Mucosa of descending colon (tissue), 3 donors: ENCODE results near the gene CHST11. TPM values are rescaled to one million over a fixed set of nuclear protein-coding genes. Genes with fewer than 3 reads are reported as not detected.
"Not testable (repeated sequence)": the region's sequence is repeated elsewhere in the genome, so short reads cannot be mapped to it uniquely, and the experiment has no call there.

Experiments used
- ATAC-seq: fragments of 200-7000 bp; cut with Tn5 transposase; one replicate; pipeline ENCODE4 v1.9.1; 2020; ENCODE audit warnings: mild to moderate bottlenecking, moderate library complexity
- DNase-seq, 3 donors: peaks; one replicate each; pipeline ENCODE4 v3.0.0-alpha.2; 2020
- H3K36me3 ChIP-seq: fragments of 200-600 bp; one replicate; pipeline ENCODE4 v1.8.0; 2021; ENCODE audit warnings: low read depth, mild to moderate bottlenecking
- H3K4me1 ChIP-seq: fragments of 200-600 bp; one replicate; pipeline ENCODE4 v1.8.0; 2021; ENCODE audit warnings: low read depth, mild to moderate bottlenecking
- H3K4me3 ChIP-seq: fragments of 200-600 bp; one replicate; pipeline ENCODE4 v1.8.0; 2021; ENCODE audit warnings: mild to moderate bottlenecking
- H3K9me3 ChIP-seq: fragments of 200-600 bp; one replicate; pipeline ENCODE4 v1.8.0; 2021; ENCODE audit warnings: mild to moderate bottlenecking
- intact Hi-C, 2 donors: fragments of 100-400 bp; cut with DNase I in 1 of 2; cut with micrococcal nuclease in 1 of 2; formaldehyde crosslinking; loops; one replicate each; pipeline versions ENCODE4 v1.11.0 to v1.11.1; 2022; cut with DNase I, micrococcal nuclease
- total RNA-seq, 3 donors: library from RNA; stranded (reverse); fragmentation: NEBNext Ultra II Directional in 2 of 3; extraction: Animal tissue kit (Norgen Biotek cat#: 25700) in 2 of 3; gene quantifications; one replicate each; pipeline versions ENCODE4 v1.2.1 to v1.2.4, GENCODE V29; 2021 to 2023
- TF ChIP-seq, protein P1 (sequence below): fragments of 200-600 bp; IDR thresholded peaks from one replicate; pipeline ENCODE4 v1.8.0; 2022; ENCODE audit warnings: antibody characterized with exemption, mild to moderate bottlenecking
- donor health status: DM: no; HTN: no; CAD: no; lungs with moderate emphysema.
- donor health status: DM: no; HTN: no; CAD: no.
- donor health status: DM: no; HTN: yes; CAD: no.

Gene CHST11
- total RNA-seq, 3 donors from 2014 or later, result 3.3 to 15.2 (median 6.6) TPM

DNA sequence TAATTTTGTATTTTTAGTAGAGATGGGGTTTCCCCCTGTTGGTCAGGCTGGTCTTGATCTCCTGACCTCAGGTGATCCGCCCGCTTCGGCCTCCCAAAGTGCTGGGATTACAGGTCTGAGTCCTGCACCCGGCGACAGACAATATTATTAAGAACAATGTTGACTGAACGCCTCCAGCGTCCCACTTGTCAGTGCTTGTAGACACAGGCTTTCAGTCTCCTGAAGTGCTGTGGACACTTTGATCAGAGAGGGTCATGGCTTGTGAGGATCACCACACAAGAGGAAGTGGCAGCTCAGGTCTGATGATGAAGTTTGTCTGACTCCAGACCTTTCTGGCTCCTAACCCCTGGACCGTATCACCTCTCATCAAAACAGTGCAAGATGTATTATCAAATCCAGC is 114.6 kb downstream of the CHST11 start:
- no peaks in the 10 kb centered on the region for H3K4me1 ChIP-seq
- DNase-seq, result no peak
- TF ChIP-seq, protein P1, sequence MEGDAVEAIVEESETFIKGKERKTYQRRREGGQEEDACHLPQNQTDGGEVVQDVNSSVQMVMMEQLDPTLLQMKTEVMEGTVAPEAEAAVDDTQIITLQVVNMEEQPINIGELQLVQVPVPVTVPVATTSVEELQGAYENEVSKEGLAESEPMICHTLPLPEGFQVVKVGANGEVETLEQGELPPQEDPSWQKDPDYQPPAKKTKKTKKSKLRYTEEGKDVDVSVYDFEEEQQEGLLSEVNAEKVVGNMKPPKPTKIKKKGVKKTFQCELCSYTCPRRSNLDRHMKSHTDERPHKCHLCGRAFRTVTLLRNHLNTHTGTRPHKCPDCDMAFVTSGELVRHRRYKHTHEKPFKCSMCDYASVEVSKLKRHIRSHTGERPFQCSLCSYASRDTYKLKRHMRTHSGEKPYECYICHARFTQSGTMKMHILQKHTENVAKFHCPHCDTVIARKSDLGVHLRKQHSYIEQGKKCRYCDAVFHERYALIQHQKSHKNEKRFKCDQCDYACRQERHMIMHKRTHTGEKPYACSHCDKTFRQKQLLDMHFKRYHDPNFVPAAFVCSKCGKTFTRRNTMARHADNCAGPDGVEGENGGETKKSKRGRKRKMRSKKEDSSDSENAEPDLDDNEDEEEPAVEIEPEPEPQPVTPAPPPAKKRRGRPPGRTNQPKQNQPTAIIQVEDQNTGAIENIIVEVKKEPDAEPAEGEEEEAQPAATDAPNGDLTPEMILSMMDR, result no peak
- H3K4me3 ChIP-seq, result no peak overlapping the region
- ATAC-seq, result peak; percentile 37
- no peaks in the 10 kb centered on the region for H3K36me3 ChIP-seq
- no peaks in the 10 kb centered on the region for H3K9me3 ChIP-seq
- intact Hi-C loops, result no loop called here

DNA sequence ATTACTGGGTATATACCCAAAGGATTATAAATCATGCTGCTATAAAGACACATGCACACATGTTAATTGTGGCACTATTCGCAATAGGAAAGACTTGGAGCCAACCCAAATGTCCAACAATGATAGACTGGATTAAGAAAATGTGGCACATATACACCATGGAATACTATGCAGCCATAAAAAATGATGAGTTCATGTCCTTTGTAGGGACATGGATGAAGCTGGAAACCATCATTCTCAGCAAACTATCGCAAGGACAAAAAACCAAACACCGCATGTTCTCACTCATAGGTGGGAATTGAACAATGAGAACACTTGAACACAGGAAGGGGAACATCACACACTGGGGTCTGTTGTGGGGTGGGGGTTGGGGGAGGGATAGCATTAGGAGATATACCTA is 117.6 kb downstream of the CHST11 start:
- H3K9me3 ChIP-seq, H3K36me3 ChIP-seq, DNase-seq, ATAC-seq, H3K4me1 ChIP-seq, H3K4me3 ChIP-seq, intact Hi-C loops: not testable (repeated sequence)

DNA sequence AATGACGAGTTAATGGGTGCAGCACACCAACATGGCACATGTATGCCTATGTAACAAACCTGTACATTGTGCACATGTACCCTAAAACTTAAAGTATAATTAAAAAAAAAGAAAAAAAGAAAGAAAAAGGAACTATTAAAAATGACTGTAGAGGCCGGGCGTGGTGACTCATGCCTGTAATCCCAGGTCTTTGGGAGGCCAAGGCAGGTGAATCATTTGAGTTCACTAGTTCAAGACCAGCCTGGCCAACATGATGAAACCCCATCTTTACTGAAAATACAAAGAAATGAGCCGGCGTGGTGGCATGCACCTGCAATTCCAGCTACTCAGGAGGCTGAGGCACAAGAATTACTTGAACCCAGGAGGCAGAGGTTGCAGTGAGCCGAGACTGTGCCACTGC is 118.0 kb downstream of the CHST11 start:
- H3K36me3 ChIP-seq, H3K4me3 ChIP-seq, H3K9me3 ChIP-seq, intact Hi-C loops, ATAC-seq, DNase-seq, H3K4me1 ChIP-seq: not testable (repeated sequence)

DNA sequence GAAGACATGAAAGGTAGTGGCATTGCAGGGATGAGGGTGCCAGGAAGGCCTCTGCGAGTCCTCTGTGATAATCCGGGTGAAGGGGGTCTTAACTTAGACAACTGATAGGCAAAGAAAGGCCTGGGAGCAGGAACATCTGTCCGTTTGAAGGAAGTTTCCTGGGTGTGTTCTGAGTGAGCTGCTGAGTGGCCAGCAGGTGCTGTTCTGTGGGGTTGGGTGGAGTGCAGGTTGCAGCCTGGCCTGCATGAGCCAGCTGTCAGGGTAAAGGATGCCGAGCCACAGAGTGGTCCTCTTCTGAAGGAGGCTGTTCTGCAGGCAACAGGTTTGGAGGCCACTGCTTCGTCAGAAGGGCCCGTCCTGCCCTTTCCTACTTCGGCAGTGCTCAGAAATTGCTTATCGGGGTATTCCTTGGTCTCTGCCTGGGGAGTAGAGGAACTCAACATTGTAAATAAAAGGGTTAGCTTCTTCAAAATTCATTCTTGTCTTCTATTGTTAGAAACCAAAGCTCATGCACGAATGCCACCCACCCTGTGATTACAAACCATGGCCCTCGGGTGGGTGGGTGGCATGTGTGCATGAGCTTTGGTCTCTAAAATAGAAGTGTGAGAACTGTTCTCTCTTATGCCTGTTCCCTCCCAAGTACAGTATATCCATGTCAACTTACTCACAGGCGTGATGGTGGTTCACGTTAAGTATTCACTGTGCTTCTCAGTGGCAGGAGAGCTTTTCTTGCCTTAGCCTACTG is 118.9 kb downstream of the CHST11 start:
- Histone ChIP-seq H3K36me3 (no peaks in the 10 kb centered on the region), H3K4me1 (peaks cover 3% of the 10 kb centered on the region), H3K4me3 (no peak overlapping the region), H3K9me3 (no peaks in the 10 kb centered on the region)
- ATAC-seq (peak; percentile 13), DNase-seq (no peak)
- intact Hi-C loops, result no loop called here
- TF ChIP-seq, protein P1, result no peak

DNA sequence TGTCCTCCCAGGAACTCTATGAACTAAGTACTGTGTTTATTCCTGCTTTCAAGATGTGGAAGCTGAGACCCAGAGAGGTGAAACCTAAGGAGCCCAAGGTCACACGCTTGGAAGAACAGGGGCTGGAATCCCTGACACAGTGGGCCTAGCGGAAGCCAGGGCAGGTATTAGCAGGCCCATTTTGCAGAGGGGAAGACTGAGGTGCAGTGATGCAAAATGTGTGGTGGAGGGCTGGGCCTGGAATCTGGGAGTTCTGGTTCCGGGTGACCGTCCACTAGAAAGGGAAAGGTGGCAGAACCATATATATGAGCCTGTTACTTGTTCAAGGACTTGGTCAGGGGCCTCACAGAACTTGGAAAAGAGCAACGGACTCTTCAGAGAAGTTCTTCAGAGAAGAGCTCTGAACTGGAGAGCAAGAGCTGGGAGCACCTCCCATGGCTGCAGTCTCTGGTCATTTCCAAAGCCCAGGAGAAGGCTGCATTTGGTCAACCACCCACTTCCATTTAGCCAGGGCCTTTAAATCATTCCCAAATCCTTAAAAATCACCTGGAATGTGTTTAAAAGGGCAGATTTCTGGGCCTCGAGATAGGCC is 119.5 kb downstream of the CHST11 start:
- ATAC-seq (no peak), DNase-seq (no peak)
- Histone ChIP-seq H3K4me3 (no peak overlapping the region), H3K36me3 (no peaks in the 10 kb centered on the region), H3K9me3 (no peaks in the 10 kb centered on the region), H3K4me1 (peaks cover 3% of the 10 kb centered on the region)
- intact Hi-C loops, result no loop called here
- TF ChIP-seq, protein P1, result no peak

DNA sequence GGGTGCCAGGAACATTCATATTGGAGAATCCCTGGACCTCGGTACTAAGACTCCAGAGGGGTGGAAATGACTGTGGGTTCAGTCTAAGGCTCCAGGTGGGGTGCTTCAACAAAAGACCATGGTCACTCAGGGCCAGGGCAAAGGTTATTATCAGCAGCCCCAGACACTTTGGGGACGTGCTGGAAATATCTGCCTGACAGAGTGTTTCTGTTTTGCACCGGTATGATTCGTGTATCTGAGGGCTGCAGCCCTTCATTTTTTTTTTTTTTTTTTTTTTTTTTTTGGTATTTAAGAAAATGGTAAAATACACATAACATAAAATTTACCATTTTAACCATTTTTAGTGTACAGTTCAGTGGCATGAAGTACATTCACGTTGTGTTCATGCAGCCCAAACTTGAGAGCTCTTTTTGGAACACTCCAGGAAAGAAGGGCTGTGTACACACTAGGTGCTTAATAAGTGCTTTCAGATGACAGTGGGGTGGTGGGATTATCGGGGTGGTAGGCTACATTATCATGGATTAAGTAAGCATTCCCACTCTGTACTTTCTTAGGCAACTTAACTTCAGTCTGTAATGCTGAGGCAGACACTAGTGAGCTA is 120.3 kb downstream of the CHST11 start:
- TF ChIP-seq, protein P1, result no peak
- ATAC-seq (no peak), DNase-seq (no peak)
- intact Hi-C loops, result no loop called here
- Histone ChIP-seq H3K9me3 (no peaks in the 10 kb centered on the region), H3K36me3 (no peaks in the 10 kb centered on the region), H3K4me1 (peaks cover 3% of the 10 kb centered on the region), H3K4me3 (no peak overlapping the region)
